ENCODE results near the gene R3HDM2. TPM values are rescaled to one million over a fixed set of nuclear protein-coding genes. Genes with fewer than 3 reads are reported as not detected.

R3HDM2 gene
- total RNA-seq, 1 experiment from 2014 or later, result 45.4 TPM

DNA sequence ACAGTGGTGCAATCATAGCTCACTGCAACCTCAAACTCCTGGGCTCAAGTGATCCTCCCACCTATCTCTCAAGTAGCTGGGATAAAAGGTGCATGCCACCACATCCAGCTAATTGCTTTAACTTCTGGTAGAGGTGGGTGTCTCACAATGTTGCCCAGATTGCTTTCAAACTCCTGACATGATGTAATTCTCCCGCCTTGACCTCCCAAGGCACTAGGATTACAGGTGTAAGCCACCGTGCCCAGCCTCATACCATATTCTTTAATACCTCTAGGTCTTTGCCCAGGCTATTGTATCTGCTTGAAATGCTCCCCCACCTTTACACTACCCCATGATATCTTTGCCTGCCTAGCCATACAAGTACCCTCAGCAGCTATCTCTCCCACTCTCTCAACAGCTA is 11.3 kb downstream of the R3HDM2 start:
- H3K4me3 ChIP-seq (replicated peaks in 1 of 2; ENCODE audit: low read depth in 1 of 2, low read length in 2 of 2), result no peak overlapping the region
- TF ChIP-seq ZNF274 (IDR thresholded peaks at IDR 0.05; ENCODE audit: low read depth, low read length) (no peak), SP1 (IDR thresholded peaks at IDR 0.05; ENCODE audit: low read depth) (no peak), EZH2phosphoT487 (IDR thresholded peaks at IDR 0.05; ENCODE audit: borderline replicate concordance) (no peak), EGR1 (IDR thresholded peaks at IDR 0.05; ENCODE audit: low read depth) (no peak), JUND (IDR thresholded peaks at IDR 0.05) (no peak), CEBPB (IDR thresholded peaks at IDR 0.05; ENCODE audit: low read depth) (no peak), ELF1 (IDR thresholded peaks at IDR 0.05; ENCODE audit: borderline replicate concordance, low read depth) (no peak)
- TF ChIP-seq, protein P1, sequence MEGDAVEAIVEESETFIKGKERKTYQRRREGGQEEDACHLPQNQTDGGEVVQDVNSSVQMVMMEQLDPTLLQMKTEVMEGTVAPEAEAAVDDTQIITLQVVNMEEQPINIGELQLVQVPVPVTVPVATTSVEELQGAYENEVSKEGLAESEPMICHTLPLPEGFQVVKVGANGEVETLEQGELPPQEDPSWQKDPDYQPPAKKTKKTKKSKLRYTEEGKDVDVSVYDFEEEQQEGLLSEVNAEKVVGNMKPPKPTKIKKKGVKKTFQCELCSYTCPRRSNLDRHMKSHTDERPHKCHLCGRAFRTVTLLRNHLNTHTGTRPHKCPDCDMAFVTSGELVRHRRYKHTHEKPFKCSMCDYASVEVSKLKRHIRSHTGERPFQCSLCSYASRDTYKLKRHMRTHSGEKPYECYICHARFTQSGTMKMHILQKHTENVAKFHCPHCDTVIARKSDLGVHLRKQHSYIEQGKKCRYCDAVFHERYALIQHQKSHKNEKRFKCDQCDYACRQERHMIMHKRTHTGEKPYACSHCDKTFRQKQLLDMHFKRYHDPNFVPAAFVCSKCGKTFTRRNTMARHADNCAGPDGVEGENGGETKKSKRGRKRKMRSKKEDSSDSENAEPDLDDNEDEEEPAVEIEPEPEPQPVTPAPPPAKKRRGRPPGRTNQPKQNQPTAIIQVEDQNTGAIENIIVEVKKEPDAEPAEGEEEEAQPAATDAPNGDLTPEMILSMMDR (IDR thresholded peaks at IDR 0.05 in 2 of 3, conservative IDR thresholded peaks at IDR 0.05 in 1 of 3; ENCODE audit: borderline replicate concordance in 1 of 3, insufficient read depth in 1 of 3, low read depth in 2 of 3, low read length in 2 of 3), result no peak
- H3K4me2 ChIP-seq (ENCODE audit: low read length), result no peak overlapping the region
- H3K36me3 ChIP-seq (ENCODE audit: control insufficient read depth in 1 of 2, insufficient read depth in 2 of 2, low read length in 2 of 2), result no peaks in the 10 kb centered on the region
- intact Hi-C loops (cut with micrococcal nuclease), result no loop called here
- no peaks in the 10 kb centered on the region for H3K9me2 ChIP-seq (ENCODE audit: insufficient read depth)
- peaks cover 7% of the 10 kb centered on the region; the same call in 1 of the 2 replicates for H4K20me1 ChIP-seq (ENCODE audit: insufficient read depth)
- H3K9ac ChIP-seq (ENCODE audit: low read length), result no peak overlapping the region
- ChIA-PET CTCF (interaction anchor here (0.6 kb wide), 1 partner anchor 9 kb away, joined by 3 read pairs; no protein-coding TSS in a partner anchor), RAD21 (ENCODE audit: low non-redundant PET in 1 of 2, low total read pairs in 2 of 2, uncharacterized antibody in 2 of 2, unreplicated experiment in 2 of 2) (no interaction called here), POLR2A (interaction anchor here (0.9 kb wide), 1 partner anchor 9 kb away, joined by 3 read pairs; no protein-coding TSS in a partner anchor)
- H3K79me2 ChIP-seq (ENCODE audit: insufficient read depth, low read length), result peaks cover 4% of the 10 kb centered on the region; the same call in 1 of the 2 replicates
- H3K4me1 ChIP-seq (ENCODE audit: control insufficient read depth in 1 of 2, insufficient read depth in 2 of 2, low read length in 2 of 2), result peaks cover 8 to 21% of the 10 kb centered on the region in 2 experiments
- H3K9me3 ChIP-seq (ENCODE audit: control insufficient read depth in 1 of 2, insufficient read depth in 1 of 2, low read depth in 1 of 2, low read length in 2 of 2), result no peaks in the 10 kb centered on the region
- no peaks in the 10 kb centered on the region for H3K27me3 ChIP-seq (ENCODE audit: insufficient read depth, low read length)
- no peak overlapping the region for H2AFZ ChIP-seq (ENCODE audit: low read depth, low read length, poor library complexity, severe bottlenecking)
- BruUV-seq (replicated peaks), result no TSS peak
- ATAC-seq (no peak), DNase-seq (ENCODE audit: low read depth, low spot score) (no peak)
- H3K27ac ChIP-seq (ENCODE audit: low read depth, low read length), result no peak overlapping the region

DNA sequence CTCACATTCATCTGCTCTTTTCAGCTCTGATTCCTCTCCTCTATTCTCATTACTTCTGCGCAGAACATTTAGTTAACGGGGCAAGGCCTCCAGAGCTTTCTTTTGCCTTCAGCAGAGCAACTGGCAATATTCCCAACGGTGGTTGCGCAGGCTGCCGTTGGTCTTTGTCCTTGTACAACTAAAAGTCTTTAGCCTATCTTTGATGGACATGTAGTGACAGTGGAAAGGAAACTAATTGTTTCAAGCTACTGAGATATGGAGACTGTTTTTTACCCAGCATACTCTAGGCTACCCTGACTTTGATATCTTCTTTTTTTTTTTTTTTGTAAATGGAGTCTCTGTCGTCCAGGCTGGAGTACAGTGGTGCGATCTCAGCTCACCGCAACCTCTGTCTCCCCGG is 12.6 kb downstream of the R3HDM2 start:
- no peak overlapping the region for H3K4me2 ChIP-seq (ENCODE audit: low read length)
- no peak overlapping the region for H3K4me3 ChIP-seq (replicated peaks in 1 of 2; ENCODE audit: low read depth in 1 of 2, low read length in 2 of 2)
- peaks cover 3% of the 10 kb centered on the region; the same call in 1 of the 2 replicates for H3K79me2 ChIP-seq (ENCODE audit: insufficient read depth, low read length)
- no peak overlapping the region for H3K9ac ChIP-seq (ENCODE audit: low read length)
- ATAC-seq (no peak), DNase-seq (ENCODE audit: low read depth, low spot score) (no peak)
- no peaks in the 10 kb centered on the region for H3K9me2 ChIP-seq (ENCODE audit: insufficient read depth)
- intact Hi-C loops (cut with micrococcal nuclease), result no loop called here
- no peaks in the 10 kb centered on the region for H3K9me3 ChIP-seq (ENCODE audit: control insufficient read depth in 1 of 2, insufficient read depth in 1 of 2, low read depth in 1 of 2, low read length in 2 of 2)
- CTCF ChIA-PET, result no interaction called here
- POLR2A ChIA-PET, result no interaction called here
- TF ChIP-seq ZFX (IDR thresholded peaks at IDR 0.05) (no peak), FOSL1 (IDR thresholded peaks at IDR 0.05; ENCODE audit: low read depth) (no peak), SP1 (IDR thresholded peaks at IDR 0.05; ENCODE audit: low read depth) (no peak), TCF7L2 (IDR thresholded peaks at IDR 0.05; ENCODE audit: borderline replicate concordance, extremely low read depth, insufficient read depth, insufficient read length) (no peak), JUND (IDR thresholded peaks at IDR 0.05) (no peak), RAD21 (IDR thresholded peaks at IDR 0.05; ENCODE audit: low read depth) (no peak), CBX3 (IDR thresholded peaks at IDR 0.05; ENCODE audit: low read depth) (no peak), SIN3A (IDR thresholded peaks at IDR 0.05; ENCODE audit: low read depth) (no peak), ATF3 (IDR thresholded peaks at IDR 0.05) (no peak)
- TF ChIP-seq, protein P1 (IDR thresholded peaks at IDR 0.05 in 2 of 3, conservative IDR thresholded peaks at IDR 0.05 in 1 of 3; ENCODE audit: borderline replicate concordance in 1 of 3, insufficient read depth in 1 of 3, low read depth in 2 of 3, low read length in 2 of 3), result no peak
- peaks cover 7% of the 10 kb centered on the region; the same call in 1 of the 2 replicates for H4K20me1 ChIP-seq (ENCODE audit: insufficient read depth)
- H3K27me3 ChIP-seq (ENCODE audit: insufficient read depth, low read length), result no peaks in the 10 kb centered on the region
- H3K4me1 ChIP-seq (ENCODE audit: control insufficient read depth in 1 of 2, insufficient read depth in 2 of 2, low read length in 2 of 2), result peaks cover 8 to 21% of the 10 kb centered on the region in 2 experiments
- no peak overlapping the region for H2AFZ ChIP-seq (ENCODE audit: low read depth, low read length, poor library complexity, severe bottlenecking)
- H3K27ac ChIP-seq (ENCODE audit: low read depth, low read length), result no peak overlapping the region
- RAD21 ChIA-PET (ENCODE audit: low non-redundant PET in 1 of 2, low total read pairs in 2 of 2, uncharacterized antibody in 2 of 2, unreplicated experiment in 2 of 2), result interaction anchor here in 1 of 2 experiments (0.6 kb wide), 1 partner anchor 149 kb away, joined by 3 read pairs; no protein-coding TSS in a partner anchor
- no peaks in the 10 kb centered on the region for H3K36me3 ChIP-seq (ENCODE audit: control insufficient read depth in 1 of 2, insufficient read depth in 2 of 2, low read length in 2 of 2)
- BruUV-seq (replicated peaks), result no TSS peak

Measured in HCT116 (cell line).